HEK293 (cell line): Measurements from ENCODE around the gene CA6.
"Not testable (repeated sequence)": the region's sequence is repeated elsewhere in the genome, so short reads cannot be mapped to it uniquely, and the experiment has no call there.

Experiments
- CTCF ChIA-PET: fragments of 350-600 bp; formaldehyde crosslinking; extraction: SDS; loops from one replicate; lab custom pipeline; 2021; ENCODE audit warnings: antibody characterized with exemption; lab: Yijun Ruan, JAX
- POLR2A ChIA-PET: fragments of 300-600 bp; formaldehyde crosslinking; extraction: SDS; loops from one replicate; lab custom pipeline; 2020; ENCODE audit warnings: antibody characterized with exemption, inconsistent platforms; lab: Yijun Ruan, JAX
- H3K27ac ChIP-seq: fragments of 200-500 bp; sonication (Bioruptor generic); 2 replicates; pipeline ENCODE4 v1.5.1; 2014; ENCODE audit warnings: low read depth, low read length, control low read depth, inconsistent platforms; ENCODE audit errors: extremely low read depth
- H3K36me3 ChIP-seq, 2 experiments: fragments of 200-500 bp in 1 of 2; sonication (Bioruptor generic) in 1 of 2; 1 replicate in 1 of 2; 2 replicates in 1 of 2; pipeline ENCODE4 v1.5.1; 2014 to 2017; ENCODE audit warnings: inconsistent platforms in 2 of 2, low read length in 2 of 2; ENCODE audit not compliant: control insufficient read depth in 2 of 2, insufficient read depth in 1 of 2
- H3K4me1 ChIP-seq: fragments of 200-500 bp; sonication (Bioruptor generic); 2 replicates; pipeline ENCODE4 v1.5.1; 2014; ENCODE audit warnings: mild to moderate bottlenecking, low read length, inconsistent platforms; ENCODE audit not compliant: control insufficient read depth, insufficient read depth
- H3K4me3 ChIP-seq: 2 replicates; pipeline ENCODE4 v1.5.1; 2011; ENCODE audit warnings: low read depth, mild to moderate bottlenecking, control low read depth, low read length, moderate library complexity
- H3K9me3 ChIP-seq: fragments of 200-500 bp; sonication (Bioruptor generic); 2 replicates; pipeline ENCODE4 v1.5.1; 2014; ENCODE audit warnings: low read depth, low read length, inconsistent platforms; ENCODE audit not compliant: control insufficient read depth, insufficient read depth
- SALL2 ChIP-seq: fragments of 450-650 bp; formaldehyde crosslinking; IDR thresholded peaks from 2 replicates; pipeline ENCODE4 v1.5.0; 2017; ENCODE audit warnings: missing biosample characterization, mild to moderate bottlenecking, missing genetic modification characterization, borderline replicate concordance
- TRIM28 ChIP-seq: IDR thresholded peaks from 2 replicates; pipeline ENCODE4 v1.6.1; 2011; ENCODE audit warnings: low read length, control low read depth, borderline replicate concordance
- ZBTB1 ChIP-seq: fragments of 450-650 bp; formaldehyde crosslinking; IDR thresholded peaks from 2 replicates; pipeline ENCODE4 v1.5.1; 2016; ENCODE audit warnings: missing biosample characterization, missing genetic modification characterization
- ZBTB20 ChIP-seq: fragments of 450-650 bp; formaldehyde crosslinking; IDR thresholded peaks from 2 replicates; pipeline ENCODE4 v1.5.1; 2016; ENCODE audit warnings: missing biosample characterization, missing genetic modification characterization
- ZNF138 ChIP-seq: fragments of 450-650 bp; formaldehyde crosslinking; IDR thresholded peaks from 2 replicates; pipeline ENCODE4 v1.5.1; 2016; ENCODE audit warnings: missing biosample characterization, missing genetic modification characterization, borderline replicate concordance
- ZNF341 ChIP-seq: fragments of 450-650 bp; formaldehyde crosslinking; IDR thresholded peaks from 2 replicates; pipeline ENCODE4; 2016; ENCODE audit warnings: low read depth, missing biosample characterization, missing genetic modification characterization
- ZNF350 ChIP-seq: fragments of 450-650 bp; formaldehyde crosslinking; IDR thresholded peaks from 2 replicates; pipeline ENCODE4 v1.5.0; 2017; ENCODE audit warnings: missing biosample characterization, mild to moderate bottlenecking, missing genetic modification characterization
- ZNF354C ChIP-seq: fragments of 450-650 bp; formaldehyde crosslinking; IDR thresholded peaks from 2 replicates; pipeline ENCODE4 v1.5.1; 2016; ENCODE audit warnings: missing biosample characterization, missing genetic modification characterization, low read depth, borderline replicate concordance
- ZNF48 ChIP-seq: fragments of 450-650 bp; formaldehyde crosslinking; IDR thresholded peaks from 2 replicates; pipeline ENCODE4 v1.5.1; 2016; ENCODE audit warnings: missing biosample characterization, missing genetic modification characterization
- ZNF518A ChIP-seq: fragments of 450-650 bp; formaldehyde crosslinking; conservative IDR thresholded peaks from 2 replicates; pipeline ENCODE4 v1.5.1; 2016; ENCODE audit warnings: low read depth, missing biosample characterization, missing genetic modification characterization
- ZNF548 ChIP-seq: fragments of 450-650 bp; formaldehyde crosslinking; IDR thresholded peaks from 2 replicates; pipeline ENCODE4 v1.5.1; 2016; ENCODE audit warnings: missing biosample characterization, missing genetic modification characterization
- ZNF580 ChIP-seq: fragments of 450-650 bp; formaldehyde crosslinking; IDR thresholded peaks from 2 replicates; pipeline ENCODE4 v1.5.1; 2016; ENCODE audit warnings: missing biosample characterization, missing genetic modification characterization
- ZNF660 ChIP-seq: fragments of 450-650 bp; IDR thresholded peaks from 2 replicates; pipeline ENCODE4 v1.5.1; 2018; ENCODE audit warnings: missing biosample characterization, mild to moderate bottlenecking, missing genetic modification characterization
- ZNF747 ChIP-seq: fragments of 450-650 bp; formaldehyde crosslinking; IDR thresholded peaks from 2 replicates; pipeline ENCODE4 v1.5.1; 2016; ENCODE audit warnings: missing biosample characterization, missing genetic modification characterization
- ZNF768 ChIP-seq: fragments of 450-650 bp; formaldehyde crosslinking; IDR thresholded peaks from 2 replicates; pipeline ENCODE4 v1.5.1; 2018; ENCODE audit warnings: missing biosample characterization, mild to moderate bottlenecking, missing genetic modification characterization
- ZNF776 ChIP-seq: fragments of 450-650 bp; formaldehyde crosslinking; IDR thresholded peaks from 2 replicates; pipeline ENCODE4 v1.5.0; 2017; ENCODE audit warnings: missing biosample characterization, missing genetic modification characterization, borderline replicate concordance
- ZNF785 ChIP-seq: fragments of 450-650 bp; formaldehyde crosslinking; IDR thresholded peaks from 2 replicates; pipeline ENCODE4 v1.5.1; 2016; ENCODE audit warnings: missing biosample characterization, missing genetic modification characterization
- TF ChIP-seq, protein P1 (sequence below): fragments of 450-650 bp; formaldehyde crosslinking; IDR thresholded peaks from 2 replicates; pipeline ENCODE4 v1.5.1; 2016; ENCODE audit warnings: missing biosample characterization, missing genetic modification characterization
- TF ChIP-seq, protein P2 (sequence below): fragments of 450-650 bp; formaldehyde crosslinking; IDR thresholded peaks from 2 replicates; pipeline ENCODE4 v1.5.1; 2016; ENCODE audit warnings: missing biosample characterization, missing genetic modification characterization

CA6 gene

DNA sequence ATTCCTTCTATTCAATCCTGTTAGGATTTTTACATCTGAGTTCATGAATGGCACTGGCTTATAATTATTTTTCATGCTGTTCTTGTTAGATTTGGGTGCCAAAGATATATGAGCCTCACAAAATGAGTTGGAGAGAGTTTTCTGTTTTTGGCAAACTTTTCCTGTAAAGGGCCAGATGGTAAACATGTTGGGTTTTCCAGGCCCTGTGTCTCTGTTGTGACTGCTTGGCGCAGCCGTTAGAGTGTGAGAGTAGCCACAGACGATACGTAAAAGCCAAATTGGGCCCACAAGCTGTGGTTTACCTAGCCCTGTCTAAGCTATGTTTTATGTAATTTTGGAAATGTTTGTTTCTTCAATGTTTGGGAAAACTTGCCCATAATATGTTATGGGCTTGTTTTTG, 15.6 kb upstream of the CA6 start:
- no peaks in the 10 kb centered on the region for H3K36me3 ChIP-seq
- CTCF ChIA-PET: no interaction called here
- H3K4me3 ChIP-seq: no peak overlapping the region
- no peak overlapping the region for H3K27ac ChIP-seq
- H3K9me3 ChIP-seq: no peaks in the 10 kb centered on the region
- H3K4me1 ChIP-seq: no peaks in the 10 kb centered on the region
- TF ChIP-seq TRIM28 (no peak), ZNF138 (tag by site-specific recombination) (no peak), ZNF580 (no peak), ZNF341 (tag by site-specific recombination) (no peak), ZNF350 (tag by site-specific recombination) (no peak), ZNF776 (tag by site-specific recombination) (no peak), ZNF768 (no peak), ZNF548 (no peak), ZNF518A (tag by site-specific recombination) (no peak)
- TF ChIP-seq, all 188 proteins: peak for 0
- POLR2A ChIA-PET: no interaction called here

GRCh38 chr1:8937051-8937450, 8.6 kb upstream of the CA6 start:
- H3K27ac ChIP-seq, H3K36me3 ChIP-seq, H3K4me3 ChIP-seq, H3K9me3 ChIP-seq, H3K4me1 ChIP-seq, POLR2A ChIA-PET: not testable (repeated sequence)
- CTCF ChIA-PET: interaction anchor here (0.6 kb wide), 1 partner anchor 165 kb away, joined by 3 read pairs; no protein-coding TSS in a partner anchor

DNA sequence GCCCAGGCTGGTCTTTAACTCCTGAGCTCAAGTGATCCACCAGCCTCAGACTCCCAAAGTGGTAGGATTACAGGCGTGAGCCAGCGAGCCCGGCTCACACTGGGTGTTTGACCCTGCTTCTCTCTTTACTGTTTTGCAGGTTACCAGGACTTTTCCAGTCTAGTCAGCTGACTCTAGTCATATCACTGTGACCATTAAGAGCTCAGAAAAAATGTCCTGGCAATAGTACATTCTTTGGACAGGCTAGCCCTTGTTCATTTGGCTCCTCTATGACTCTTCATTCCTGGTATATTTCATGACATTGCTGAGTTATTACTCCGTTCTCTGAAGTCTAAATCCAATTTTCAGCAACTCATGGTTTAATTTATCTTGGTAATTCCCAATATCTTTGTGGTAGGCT, 8.0 kb upstream of the CA6 start:
- ChIA-PET POLR2A (interaction anchor here (1.1 kb wide), 1 partner anchor 10 kb away, joined by 3 read pairs; no protein-coding TSS in a partner anchor), CTCF (interaction anchor here (0.6 to 1.7 kb wide), 2 partner anchors 26 to 103 kb away, joined by 4 to 7 read pairs; no protein-coding TSS in a partner anchor)
- Histone ChIP-seq H3K9me3 (no peaks in the 10 kb centered on the region), H3K36me3 (no peaks in the 10 kb centered on the region), H3K4me3 (no peak overlapping the region), H3K4me1 (no peaks in the 10 kb centered on the region), H3K27ac (no peak overlapping the region)
- TF ChIP-seq ZNF48 (tag by site-specific recombination): no peak
- TF ChIP-seq ZBTB20 (tag by site-specific recombination): no peak
- TF ChIP-seq SALL2 (tag by site-specific recombination): no peak
- no peak for TF ChIP-seq ZNF660
- TF ChIP-seq, protein P1, sequence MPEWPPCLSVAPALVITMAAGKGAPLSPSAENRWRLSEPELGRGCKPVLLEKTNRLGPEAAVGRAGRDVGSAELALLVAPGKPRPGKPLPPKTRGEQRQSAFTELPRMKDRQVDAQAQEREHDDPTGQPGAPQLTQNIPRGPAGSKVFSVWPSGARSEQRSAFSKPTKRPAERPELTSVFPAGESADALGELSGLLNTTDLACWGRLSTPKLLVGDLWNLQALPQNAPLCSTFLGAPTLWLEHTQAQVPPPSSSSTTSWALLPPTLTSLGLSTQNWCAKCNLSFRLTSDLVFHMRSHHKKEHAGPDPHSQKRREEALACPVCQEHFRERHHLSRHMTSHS (tag by site-specific recombination): no peak
- TF ChIP-seq ZNF785 (tag by site-specific recombination): no peak
- TF ChIP-seq ZNF354C (tag by site-specific recombination): no peak
- no peak for TF ChIP-seq ZBTB1 (tag by site-specific recombination)
- TF ChIP-seq, protein P2, sequence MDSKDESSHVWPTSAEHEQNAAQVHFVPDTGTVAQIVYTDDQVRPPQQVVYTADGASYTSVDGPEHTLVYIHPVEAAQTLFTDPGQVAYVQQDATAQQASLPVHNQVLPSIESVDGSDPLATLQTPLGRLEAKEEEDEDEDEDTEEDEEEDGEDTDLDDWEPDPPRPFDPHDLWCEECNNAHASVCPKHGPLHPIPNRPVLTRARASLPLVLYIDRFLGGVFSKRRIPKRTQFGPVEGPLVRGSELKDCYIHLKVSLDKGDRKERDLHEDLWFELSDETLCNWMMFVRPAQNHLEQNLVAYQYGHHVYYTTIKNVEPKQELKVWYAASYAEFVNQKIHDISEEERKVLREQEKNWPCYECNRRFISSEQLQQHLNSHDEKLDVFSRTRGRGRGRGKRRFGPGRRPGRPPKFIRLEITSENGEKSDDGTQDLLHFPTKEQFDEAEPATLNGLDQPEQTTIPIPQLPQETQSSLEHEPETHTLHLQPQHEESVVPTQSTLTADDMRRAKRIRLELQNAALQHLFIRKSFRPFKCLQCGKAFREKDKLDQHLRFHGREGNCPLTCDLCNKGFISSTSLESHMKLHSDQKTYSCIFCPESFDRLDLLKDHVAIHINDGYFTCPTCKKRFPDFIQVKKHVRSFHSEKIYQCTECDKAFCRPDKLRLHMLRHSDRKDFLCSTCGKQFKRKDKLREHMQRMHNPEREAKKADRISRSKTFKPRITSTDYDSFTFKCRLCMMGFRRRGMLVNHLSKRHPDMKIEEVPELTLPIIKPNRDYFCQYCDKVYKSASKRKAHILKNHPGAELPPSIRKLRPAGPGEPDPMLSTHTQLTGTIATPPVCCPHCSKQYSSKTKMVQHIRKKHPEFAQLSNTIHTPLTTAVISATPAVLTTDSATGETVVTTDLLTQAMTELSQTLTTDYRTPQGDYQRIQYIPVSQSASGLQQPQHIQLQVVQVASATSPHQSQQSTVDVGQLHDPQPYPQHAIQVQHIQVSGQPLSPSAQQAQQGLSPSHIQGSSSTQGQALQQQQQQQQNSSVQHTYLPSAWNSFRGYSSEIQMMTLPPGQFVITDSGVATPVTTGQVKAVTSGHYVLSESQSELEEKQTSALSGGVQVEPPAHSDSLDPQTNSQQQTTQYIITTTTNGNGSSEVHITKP (tag by site-specific recombination): no peak
- TF ChIP-seq ZNF747 (tag by site-specific recombination): no peak
